ENCODE results near the gene NOXA1. TPM values are rescaled to one million over a fixed set of nuclear protein-coding genes. Genes with fewer than 3 reads are reported as not detected.

Gene NOXA1
- total and polyA plus RNA-seq, 9 of the 15 experiments (the other 6 are each of a cell fraction or from before 2014, with no cell fraction given) = 0.07 to 1.2 (median 0.20) TPM; not detected in 4

GRCh38 chr9:137383081-137383783, 40.0 kb upstream of the NOXA1 start (continued):
- TF ChIP-seq TRIM24 (IDR thresholded peaks at IDR 0.05) = peak; percentile 37 to 68; a peak in 3 of 4 replicates
- 0 out of 2 replicates have a peak, but pooled peaks have one; percentile 43 for TF ChIP-seq SMAD4 (CRISPR knock-in tag; conservative IDR thresholded peaks at IDR 0.05)
- TF ChIP-seq DMBX1 (CRISPR knock-in tag; IDR thresholded peaks at IDR 0.05; ENCODE audit: borderline replicate concordance) = peak; percentile 43; the same call in 1 of the 2 replicates
- TF ChIP-seq, protein P1, sequence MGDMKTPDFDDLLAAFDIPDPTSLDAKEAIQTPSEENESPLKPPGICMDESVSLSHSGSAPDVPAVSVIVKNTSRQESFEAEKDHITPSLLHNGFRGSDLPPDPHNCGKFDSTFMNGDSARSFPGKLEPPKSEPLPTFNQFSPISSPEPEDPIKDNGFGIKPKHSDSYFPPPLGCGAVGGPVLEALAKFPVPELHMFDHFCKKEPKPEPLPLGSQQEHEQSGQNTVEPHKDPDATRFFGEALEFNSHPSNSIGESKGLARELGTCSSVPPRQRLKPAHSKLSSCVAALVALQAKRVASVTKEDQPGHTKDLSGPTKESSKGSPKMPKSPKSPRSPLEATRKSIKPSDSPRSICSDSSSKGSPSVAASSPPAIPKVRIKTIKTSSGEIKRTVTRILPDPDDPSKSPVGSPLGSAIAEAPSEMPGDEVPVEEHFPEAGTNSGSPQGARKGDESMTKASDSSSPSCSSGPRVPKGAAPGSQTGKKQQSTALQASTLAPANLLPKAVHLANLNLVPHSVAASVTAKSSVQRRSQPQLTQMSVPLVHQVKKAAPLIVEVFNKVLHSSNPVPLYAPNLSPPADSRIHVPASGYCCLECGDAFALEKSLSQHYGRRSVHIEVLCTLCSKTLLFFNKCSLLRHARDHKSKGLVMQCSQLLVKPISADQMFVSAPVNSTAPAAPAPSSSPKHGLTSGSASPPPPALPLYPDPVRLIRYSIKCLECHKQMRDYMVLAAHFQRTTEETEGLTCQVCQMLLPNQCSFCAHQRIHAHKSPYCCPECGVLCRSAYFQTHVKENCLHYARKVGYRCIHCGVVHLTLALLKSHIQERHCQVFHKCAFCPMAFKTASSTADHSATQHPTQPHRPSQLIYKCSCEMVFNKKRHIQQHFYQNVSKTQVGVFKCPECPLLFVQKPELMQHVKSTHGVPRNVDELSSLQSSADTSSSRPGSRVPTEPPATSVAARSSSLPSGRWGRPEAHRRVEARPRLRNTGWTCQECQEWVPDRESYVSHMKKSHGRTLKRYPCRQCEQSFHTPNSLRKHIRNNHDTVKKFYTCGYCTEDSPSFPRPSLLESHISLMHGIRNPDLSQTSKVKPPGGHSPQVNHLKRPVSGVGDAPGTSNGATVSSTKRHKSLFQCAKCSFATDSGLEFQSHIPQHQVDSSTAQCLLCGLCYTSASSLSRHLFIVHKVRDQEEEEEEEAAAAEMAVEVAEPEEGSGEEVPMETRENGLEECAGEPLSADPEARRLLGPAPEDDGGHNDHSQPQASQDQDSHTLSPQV (IDR thresholded peaks at IDR 0.05) = no peak; the same call in 1 of the 2 replicates
